Left ventricle myocardium inferior (tissue), 1 donor: ENCODE data around the gene ZNF536. TPM values are rescaled to one million over a fixed set of nuclear protein-coding genes. Genes with fewer than 3 reads are reported as not detected.
"Not testable (repeated sequence)": the region's sequence is repeated elsewhere in the genome, so short reads cannot be mapped to it uniquely, and the experiment has no call there.

ENCODE experiments used
- DNase-seq: peaks from one replicate; pipeline ENCODE4 v3.0.0-alpha.2; 2020
- H3K27ac ChIP-seq: fragments of 200-600 bp; replicated peaks from 2 replicates; pipeline ENCODE4 v1.8.0; 2021
- H3K27me3 ChIP-seq: fragments of 200-600 bp; 2 replicates; pipeline ENCODE4 v1.8.0; 2021; ENCODE audit warnings: low read depth
- H3K36me3 ChIP-seq: fragments of 200-600 bp; 2 replicates; pipeline ENCODE4 v1.8.0; 2021
- H3K4me1 ChIP-seq: fragments of 200-600 bp; 2 replicates; pipeline ENCODE4 v1.8.0; 2021
- H3K4me3 ChIP-seq: fragments of 200-600 bp; 2 replicates; pipeline ENCODE4 v1.8.0; 2021; ENCODE audit warnings: mild to moderate bottlenecking, moderate library complexity
- H3K9me3 ChIP-seq: fragments of 200-600 bp; replicated peaks from 2 replicates; pipeline ENCODE4 v1.8.0; 2021
- intact Hi-C: fragments of 100-400 bp; cut with micrococcal nuclease; formaldehyde crosslinking; loops from one replicate; pipeline ENCODE4 v1.11.0; 2022
- total RNA-seq: library from RNA; stranded (reverse); fragmentation: NEBNext Ultra II Directional; extraction: Animal tissue kit (Norgen Biotek cat#: 25700); gene quantifications from one replicate; pipeline ENCODE4 v1.2.1, GENCODE V29; 2021
- TF ChIP-seq, protein P1 (sequence below): fragments of 200-600 bp; IDR thresholded peaks from 2 replicates; pipeline ENCODE4 v1.8.0; 2021; ENCODE audit warnings: antibody characterized with exemption, mild to moderate bottlenecking, borderline replicate concordance
- donor health status: DM: no; HTN: yes; CAD: no; lungs with severe emphysema.

ZNF536 gene
- total RNA-seq, 1 donor from 2014 or later = 4.0 TPM

DNA sequence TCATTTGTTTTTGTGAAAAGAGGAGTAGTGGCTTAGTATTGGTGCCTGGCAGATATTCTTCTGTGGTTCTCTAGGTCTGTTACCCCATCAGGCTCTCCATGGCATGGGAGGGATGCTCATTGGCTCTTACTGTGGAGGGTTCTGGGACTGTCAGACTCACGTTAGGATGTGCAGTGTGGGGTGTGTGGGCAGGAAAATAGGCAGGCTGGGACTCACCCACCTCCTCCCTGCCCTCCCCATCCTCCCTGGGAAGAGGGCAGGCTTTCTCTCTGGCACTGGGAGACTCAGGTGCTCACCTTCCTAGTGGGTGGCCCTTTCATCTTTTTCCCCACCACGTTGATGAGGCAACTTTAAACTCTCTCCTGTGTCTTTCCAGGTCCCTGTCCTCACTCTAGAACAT lies 44.2 kb downstream of the ZNF536 start:
- H3K4me1 ChIP-seq = no peaks in the 10 kb centered on the region
- H3K4me3 ChIP-seq = no peak overlapping the region
- H3K36me3 ChIP-seq = no peaks in the 10 kb centered on the region
- no peak for DNase-seq
- H3K27ac ChIP-seq = no peak overlapping the region
- no peaks in the 10 kb centered on the region for H3K9me3 ChIP-seq
- TF ChIP-seq, protein P1, sequence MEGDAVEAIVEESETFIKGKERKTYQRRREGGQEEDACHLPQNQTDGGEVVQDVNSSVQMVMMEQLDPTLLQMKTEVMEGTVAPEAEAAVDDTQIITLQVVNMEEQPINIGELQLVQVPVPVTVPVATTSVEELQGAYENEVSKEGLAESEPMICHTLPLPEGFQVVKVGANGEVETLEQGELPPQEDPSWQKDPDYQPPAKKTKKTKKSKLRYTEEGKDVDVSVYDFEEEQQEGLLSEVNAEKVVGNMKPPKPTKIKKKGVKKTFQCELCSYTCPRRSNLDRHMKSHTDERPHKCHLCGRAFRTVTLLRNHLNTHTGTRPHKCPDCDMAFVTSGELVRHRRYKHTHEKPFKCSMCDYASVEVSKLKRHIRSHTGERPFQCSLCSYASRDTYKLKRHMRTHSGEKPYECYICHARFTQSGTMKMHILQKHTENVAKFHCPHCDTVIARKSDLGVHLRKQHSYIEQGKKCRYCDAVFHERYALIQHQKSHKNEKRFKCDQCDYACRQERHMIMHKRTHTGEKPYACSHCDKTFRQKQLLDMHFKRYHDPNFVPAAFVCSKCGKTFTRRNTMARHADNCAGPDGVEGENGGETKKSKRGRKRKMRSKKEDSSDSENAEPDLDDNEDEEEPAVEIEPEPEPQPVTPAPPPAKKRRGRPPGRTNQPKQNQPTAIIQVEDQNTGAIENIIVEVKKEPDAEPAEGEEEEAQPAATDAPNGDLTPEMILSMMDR = no peak
- peaks cover 60% of the 10 kb centered on the region for H3K27me3 ChIP-seq
- intact Hi-C loops = no loop called here

GRCh38 chr19:30417166-30417565 lies 45.0 kb downstream of the ZNF536 start:
- H3K27ac ChIP-seq, H3K9me3 ChIP-seq, intact Hi-C loops, DNase-seq, H3K4me3 ChIP-seq, H3K4me1 ChIP-seq, H3K36me3 ChIP-seq: not testable (repeated sequence)
- H3K27me3 ChIP-seq = peaks cover 63% of the 10 kb centered on the region

DNA sequence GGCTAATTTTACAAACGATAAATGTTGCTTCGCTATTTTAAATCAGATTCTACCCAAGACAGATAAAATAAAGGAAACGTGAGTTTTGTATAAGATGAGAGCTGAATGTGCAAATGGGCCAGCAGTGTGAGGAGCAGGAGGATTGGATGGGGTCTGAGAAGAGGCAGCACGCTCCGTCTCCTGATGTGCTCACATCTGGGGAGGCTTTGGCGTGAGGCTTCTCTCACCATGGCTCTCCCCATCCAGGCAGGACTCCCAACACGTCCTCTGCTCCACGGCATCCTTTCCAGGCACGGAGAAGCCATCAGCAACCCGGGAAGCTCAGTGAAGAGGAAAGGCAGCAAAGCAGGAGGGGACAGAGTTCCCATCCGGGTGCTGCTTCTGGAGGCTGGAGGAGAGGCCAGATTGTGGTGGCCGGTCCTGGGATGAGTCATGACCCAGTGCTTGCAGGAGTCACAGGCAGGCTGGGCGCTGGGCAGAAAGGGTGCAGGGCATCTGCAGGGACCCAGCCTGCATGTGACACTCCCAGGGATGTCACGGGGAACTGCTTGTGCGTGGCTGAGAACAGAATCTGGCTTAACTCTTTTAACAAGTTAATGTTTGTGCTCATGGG lies 47.5 kb downstream of the ZNF536 start:
- peaks cover 12% of the 10 kb centered on the region for H3K4me1 ChIP-seq
- H3K27ac ChIP-seq = no peak overlapping the region
- TF ChIP-seq, protein P1 = no peak
- peaks cover 59% of the 10 kb centered on the region for H3K27me3 ChIP-seq
- no peak for DNase-seq
- H3K4me3 ChIP-seq = no peak overlapping the region
- H3K36me3 ChIP-seq = no peaks in the 10 kb centered on the region
- H3K9me3 ChIP-seq = no peaks in the 10 kb centered on the region
- intact Hi-C loops = no loop called here

GRCh38 chr19:30420316-30420715 lies 48.1 kb downstream of the ZNF536 start:
- Histone ChIP-seq H3K27me3 (peaks cover 59% of the 10 kb centered on the region), H3K27ac (no peak overlapping the region), H3K36me3 (no peaks in the 10 kb centered on the region), H3K4me3 (no peak overlapping the region), H3K4me1 (peaks cover 12% of the 10 kb centered on the region), H3K9me3 (no peaks in the 10 kb centered on the region)
- intact Hi-C loops = no loop called here
- DNase-seq = no peak
- TF ChIP-seq, protein P1 = no peak

- DNase-seq = no peak
- Histone ChIP-seq H3K4me1 (peaks cover 12% of the 10 kb centered on the region), H3K9me3 (no peaks in the 10 kb centered on the region), H3K27me3 (peaks cover 55% of the 10 kb centered on the region), H3K27ac (no peak overlapping the region), H3K4me3 (no peak overlapping the region), H3K36me3 (no peaks in the 10 kb centered on the region)
- TF ChIP-seq, protein P1 = no peak
- intact Hi-C loops = no loop called here
These were observed 48.7 kb downstream of the ZNF536 start for GRCh38 chr19:30420881-30421280.

- DNase-seq = no peak
- H3K4me1 ChIP-seq = peaks cover 12% of the 10 kb centered on the region
- no peaks in the 10 kb centered on the region for H3K36me3 ChIP-seq
- no peak overlapping the region for H3K4me3 ChIP-seq
- H3K9me3 ChIP-seq = no peaks in the 10 kb centered on the region
- intact Hi-C loops = no loop called here
- H3K27ac ChIP-seq = no peak overlapping the region
- TF ChIP-seq, protein P1 = no peak
- H3K27me3 ChIP-seq = peaks cover 50% of the 10 kb centered on the region
These were observed 49.4 kb downstream of the ZNF536 start for GRCh38 chr19:30421571-30421970.
